ENCODE results near the gene SLC66A2.
"Not testable (repeated sequence)": the region's sequence is repeated elsewhere in the genome, so short reads cannot be mapped to it uniquely, and the experiment has no call there.

The SLC66A2 gene

GRCh38 chr18:79951545-79952455, at the start of gene SLC66A2:
SLC66A2 (minus strand) TSS chr18:79951653; CDS start chr18:79950926, 727 bp downstream.
- DNase-seq = peak; percentile 92

- DNase-seq = no peak
Measured at GRCh38 chr18:80000877-80001276, 49.4 kb upstream of the SLC66A2 start.

- not testable (repeated sequence) for DNase-seq
Measured at GRCh38 chr18:79999701-80000100, 48.2 kb upstream of the SLC66A2 start.

- DNase-seq = no peak
Measured at GRCh38 chr18:79991494-79991893, 40.0 kb upstream of the SLC66A2 start.

- no peak for DNase-seq
Measured at GRCh38 chr18:79989195-79989497, 37.7 kb upstream of the SLC66A2 start.

GRCh38 chr18:79988451-79989194, 37.2 kb upstream of the SLC66A2 start, which contains the start of gene TXNL4A:
TXNL4A (minus strand) TSS chr18:79988563; CDS start chr18:79988392, 171 bp downstream.
- peak; percentile 84 for DNase-seq

- peak; percentile 61 for DNase-seq
Measured at GRCh38 chr18:79988071-79988450, 36.6 kb upstream of the SLC66A2 start.

- no peak for DNase-seq
Measured at GRCh38 chr18:79987566-79987965, 36.1 kb upstream of the SLC66A2 start.

- DNase-seq = no peak
Measured at GRCh38 chr18:79986726-79987125, 35.3 kb upstream of the SLC66A2 start.

GRCh38 chr18:79985172-79985571, 33.7 kb upstream of the SLC66A2 start:
- DNase-seq = no peak

- no peak for DNase-seq
Measured at GRCh38 chr18:79983793-79984192, 32.3 kb upstream of the SLC66A2 start.

GRCh38 chr18:79983253-79983652, 31.8 kb upstream of the SLC66A2 start:
- DNase-seq = no peak

GRCh38 chr18:79982736-79983135, 31.3 kb upstream of the SLC66A2 start:
- peak; percentile 44 for DNase-seq

GRCh38 chr18:79980585-79980984, 29.1 kb upstream of the SLC66A2 start:
- DNase-seq = no peak

- no peak for DNase-seq
Measured at GRCh38 chr18:79979843-79980242, 28.4 kb upstream of the SLC66A2 start.

GRCh38 chr18:79975985-79976680, 24.7 kb upstream of the SLC66A2 start:
- no peak for DNase-seq

- no peak for DNase-seq
Measured at GRCh38 chr18:79975043-79975442, 23.6 kb upstream of the SLC66A2 start.

GRCh38 chr18:79974025-79974654, 22.7 kb upstream of the SLC66A2 start:
- DNase-seq = no peak

GRCh38 chr18:79973517-79973916, 22.1 kb upstream of the SLC66A2 start:
- no peak for DNase-seq

GRCh38 chr18:79972720-79973119, 21.3 kb upstream of the SLC66A2 start:
- no peak for DNase-seq

GRCh38 chr18:79971986-79972385, 20.5 kb upstream of the SLC66A2 start:
- DNase-seq = no peak

GRCh38 chr18:79971211-79971952, 19.9 kb upstream of the SLC66A2 start:
- no peak for DNase-seq

All from CD4-positive, alpha-beta T cell treated with Interleukin-15 for 1 hour (primary cell).